Activated CD4-positive, alpha-beta T cell treated with anti-CD3 and anti-CD28 coated beads, Interleukin-2, amount 50 U/mL, for 24 hours (primary cell): ENCODE data around the gene ADD1.
"Not testable (repeated sequence)": the region's sequence is repeated elsewhere in the genome, so short reads cannot be mapped to it uniquely, and the experiment has no call there.

ENCODE experiments used
- DNase-seq, 2 donors: peaks; one replicate each; pipeline ENCODE4 v3.0.0-alpha.2; 2020; ENCODE audit warnings: low read depth in 1 of 2, low spot score in 1 of 2

ADD1 gene

GRCh38 chr4:2915789-2916188 lies 72.1 kb downstream of the ADD1 start:
- DNase-seq, result no peak

GRCh38 chr4:2916696-2917095 lies 73.1 kb downstream of the ADD1 start:
- not testable (repeated sequence) for DNase-seq

DNA sequence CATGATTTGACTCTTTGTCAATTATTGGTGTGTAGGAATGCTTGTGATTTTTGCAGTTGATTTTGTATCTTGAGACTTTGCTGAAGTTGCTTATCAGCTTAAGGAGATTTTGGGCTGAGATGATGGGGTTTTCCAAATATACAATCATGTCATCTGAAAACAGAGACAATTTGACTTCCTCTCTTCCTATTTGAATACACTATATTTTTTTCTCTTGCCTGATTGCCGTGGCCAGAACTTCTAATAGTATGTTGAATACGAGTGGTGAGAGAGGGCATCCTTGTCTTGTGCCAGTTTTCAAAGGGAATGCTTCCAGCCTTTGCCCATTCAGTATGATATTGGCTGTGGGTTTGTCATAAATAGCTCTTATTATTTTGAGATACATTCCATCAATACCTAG lies 74.7 kb downstream of the ADD1 start:
- not testable (repeated sequence) for DNase-seq

GRCh38 chr4:2918714-2919113 lies 75.1 kb downstream of the ADD1 start:
- DNase-seq, result not testable (repeated sequence)

- DNase-seq, result not testable (repeated sequence)
Observed at GRCh38 chr4:2922453-2923101, 78.9 kb downstream of the ADD1 start.

DNA sequence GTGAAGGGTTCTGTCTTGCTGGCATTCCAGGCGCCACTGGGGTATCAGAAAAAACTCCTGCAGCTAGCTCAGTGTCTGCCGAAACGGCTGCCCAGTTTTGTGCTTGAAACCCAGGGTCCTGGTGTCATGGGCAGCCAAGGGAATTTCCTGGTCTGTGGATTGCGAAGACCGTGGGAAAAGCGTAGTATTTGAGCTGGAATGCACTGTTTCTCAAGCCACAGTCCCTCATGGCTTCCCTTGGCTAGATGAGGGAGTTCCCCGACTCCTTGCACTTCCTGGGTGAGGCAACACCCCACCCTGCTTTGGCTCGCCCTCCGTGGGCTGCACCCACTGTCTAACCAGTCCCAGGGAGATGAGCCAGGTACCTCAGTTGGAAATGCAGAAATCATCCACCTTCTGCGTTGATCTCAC lies 79.5 kb downstream of the ADD1 start:
- DNase-seq, result no peak

DNA sequence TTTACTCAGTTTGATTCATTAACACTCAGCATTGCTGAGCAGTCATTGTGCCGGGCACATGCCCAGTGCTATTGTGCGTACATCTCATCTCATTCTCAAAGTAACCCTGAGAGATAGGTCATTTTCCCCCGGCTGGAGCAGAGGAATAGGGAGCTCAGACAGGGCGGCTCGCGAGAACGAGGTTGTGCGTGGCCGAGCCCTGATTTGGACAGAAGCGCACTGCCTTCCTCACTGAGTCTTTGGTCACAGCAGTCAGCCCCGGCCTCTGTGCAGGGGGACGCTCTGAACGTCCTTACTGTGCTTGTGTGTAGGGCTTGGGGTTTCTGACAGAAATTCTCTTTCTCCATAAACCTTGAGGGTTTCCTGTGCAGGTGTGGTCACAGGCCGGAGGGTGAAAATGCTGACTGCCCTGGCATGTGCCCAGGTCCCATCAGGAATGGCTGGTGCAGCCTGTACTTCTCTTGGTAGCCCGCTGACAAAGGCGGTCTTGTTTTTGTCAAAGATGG lies 80.1 kb downstream of the ADD1 start:
- no peak for DNase-seq

- DNase-seq, result no peak
Observed at GRCh38 chr4:2924286-2924685, 80.6 kb downstream of the ADD1 start.

GRCh38 chr4:2924765-2925301 lies 81.2 kb downstream of the ADD1 start:
- no peak for DNase-seq

GRCh38 chr4:2925496-2925895 lies 81.9 kb downstream of the ADD1 start:
- DNase-seq, result no peak

DNA sequence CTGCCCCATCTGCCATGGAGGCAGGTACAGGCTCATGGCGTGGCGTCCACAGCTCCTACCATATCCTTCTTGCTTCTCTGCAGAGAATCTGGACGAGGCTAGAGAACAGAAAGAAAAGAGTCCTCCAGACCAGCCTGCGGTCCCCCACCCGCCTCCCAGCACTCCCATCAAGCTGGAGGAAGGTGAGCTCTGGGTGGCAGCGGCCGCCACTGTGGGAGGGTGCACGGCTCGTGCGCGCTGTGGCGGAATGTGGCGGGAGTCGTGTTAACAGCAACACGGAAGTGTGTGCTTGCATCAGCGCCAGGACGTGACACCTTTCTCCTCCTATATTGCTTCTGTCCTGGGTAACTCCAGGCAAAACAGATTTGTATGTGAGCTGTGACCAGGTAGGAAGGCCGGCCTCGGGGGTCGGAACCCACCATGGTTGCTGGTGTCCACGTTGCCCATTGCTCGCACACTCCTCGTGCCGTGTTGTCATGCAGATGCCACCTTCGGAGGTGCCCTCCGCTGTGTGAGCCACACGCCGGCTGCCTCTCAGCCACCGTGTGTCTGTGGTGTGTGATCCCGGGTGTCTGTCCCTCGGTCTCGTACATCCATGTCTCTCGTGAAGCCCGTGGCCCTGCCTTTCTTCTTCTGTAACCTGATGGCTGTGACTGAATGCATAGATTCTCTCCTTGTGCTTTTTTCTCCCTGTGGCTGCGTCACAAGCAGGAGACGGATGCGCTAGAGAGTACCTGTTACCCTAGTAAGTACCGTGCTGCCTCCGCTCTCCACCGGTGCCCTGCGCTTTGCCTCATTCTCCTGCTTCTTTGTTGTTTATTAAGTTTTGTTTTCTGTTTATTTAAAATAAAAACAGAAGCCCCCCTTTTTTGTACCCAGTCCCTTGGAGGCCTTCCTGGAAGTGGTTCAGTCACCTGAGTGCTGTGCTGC lies 82.6 kb downstream of the ADD1 start:
- DNase-seq, result no peak

- DNase-seq, result no peak
Observed at GRCh38 chr4:2927016-2927695, 83.5 kb downstream of the ADD1 start.

GRCh38 chr4:2927696-2928075 lies 84.0 kb downstream of the ADD1 start:
- no peak for DNase-seq

- no peak for DNase-seq
Observed at GRCh38 chr4:2928242-2929176, 84.9 kb downstream of the ADD1 start.

DNA sequence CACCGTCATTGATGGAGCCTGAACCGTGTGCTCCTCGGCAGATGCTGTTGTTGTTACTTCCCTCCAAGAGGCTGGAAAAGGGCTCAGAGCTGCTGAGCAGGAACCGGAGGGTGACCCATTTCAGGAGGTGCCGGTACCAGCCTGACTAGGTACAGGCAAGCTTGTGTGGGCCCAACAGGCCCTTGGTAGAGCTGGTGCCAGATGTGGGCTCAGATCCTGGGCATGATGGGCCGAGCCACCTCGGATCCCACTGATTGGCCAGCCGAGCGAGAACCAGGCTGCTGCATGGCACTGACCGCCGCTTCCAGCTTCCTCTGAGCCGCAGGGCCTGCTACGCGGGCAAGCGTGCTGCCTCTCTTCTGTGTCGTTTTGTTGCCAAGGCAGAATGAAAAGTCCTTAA lies 85.8 kb downstream of the ADD1 start:
- DNase-seq, result no peak

- no peak for DNase-seq
Observed at GRCh38 chr4:2930135-2930757, 86.6 kb downstream of the ADD1 start.

DNA sequence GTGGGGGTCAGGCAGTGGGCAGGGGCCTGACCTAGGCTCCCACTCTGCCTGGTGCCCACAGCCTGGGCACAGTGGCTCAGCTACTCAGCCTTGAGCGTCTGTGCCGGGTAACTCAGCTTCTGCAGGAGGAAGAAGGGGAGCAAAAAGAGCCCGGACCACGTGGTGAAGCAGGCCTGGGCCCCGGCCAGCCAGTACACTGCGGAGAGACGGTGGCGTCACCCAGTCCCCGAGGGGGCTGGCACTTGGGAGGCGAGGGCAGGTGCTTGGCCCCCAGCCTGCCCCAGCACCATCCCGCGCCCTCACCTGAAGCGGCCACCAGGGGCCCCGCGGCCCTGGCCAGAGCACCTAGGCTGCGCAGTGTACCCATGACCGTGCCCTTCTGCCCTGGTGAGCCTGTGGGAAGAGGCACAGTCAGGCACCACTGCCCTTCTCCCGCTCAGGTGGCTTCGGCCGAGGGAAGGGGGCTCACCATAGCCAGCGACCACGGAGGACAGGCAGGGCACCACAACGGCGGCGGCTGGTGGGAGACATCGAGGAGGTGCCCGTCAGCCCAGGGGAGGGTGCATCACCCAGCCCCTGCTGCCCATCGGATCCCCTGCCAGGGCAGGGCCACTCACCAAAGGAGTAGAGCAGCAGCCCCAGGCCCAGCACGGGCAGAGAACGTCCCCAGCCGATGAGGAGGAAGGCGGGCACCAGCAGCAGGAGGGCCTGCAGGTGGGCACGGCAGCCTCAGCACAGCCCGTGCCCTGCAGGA lies 87.3 kb downstream of the ADD1 start:
- no peak for DNase-seq

DNA sequence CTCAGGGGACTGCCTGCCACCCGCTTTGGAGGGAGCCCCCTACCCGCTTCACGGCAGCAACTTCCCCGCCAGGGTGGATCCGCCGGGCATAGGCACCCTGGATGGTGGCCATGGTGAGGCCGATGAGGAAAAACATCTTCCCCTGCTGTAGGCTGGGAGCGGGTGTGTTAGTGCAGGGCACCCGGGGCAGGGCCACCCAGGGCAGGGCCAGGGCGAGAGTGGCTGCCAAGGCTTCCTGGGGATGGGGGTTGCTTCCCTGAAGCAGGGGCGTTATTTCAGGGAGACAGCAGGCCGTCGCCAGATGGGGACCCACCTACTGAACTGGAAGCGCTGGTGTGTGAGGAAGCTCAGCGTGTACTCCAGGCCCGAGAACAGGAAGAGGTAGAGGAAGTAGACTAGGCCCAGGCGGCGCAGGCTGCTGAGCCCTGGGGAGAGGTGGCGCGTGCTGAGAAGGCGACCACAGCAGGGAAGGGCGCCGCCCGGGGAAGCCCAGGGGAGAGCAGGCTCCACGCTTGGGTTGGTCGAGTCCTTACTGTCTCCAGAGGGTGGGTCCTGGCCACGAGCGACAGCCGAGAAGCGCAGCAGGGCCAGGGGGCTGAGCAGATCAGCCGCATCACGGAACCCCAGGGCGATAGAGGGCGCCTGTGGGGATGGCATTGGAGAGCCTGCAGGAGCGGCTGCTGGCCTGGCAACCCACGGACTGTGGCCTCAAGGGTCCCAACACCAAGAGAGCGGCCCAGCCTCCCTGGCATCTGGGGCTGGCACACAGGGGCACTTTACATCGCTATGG lies 88.1 kb downstream of the ADD1 start:
- no peak for DNase-seq
